Measurements from ENCODE around the gene ENAH.

- TF ChIP-seq CREB1 (CRISPR knock-in tag; IDR thresholded peaks at IDR 0.05; ENCODE audit: low read depth), result no peak
- no peak for TF ChIP-seq CTCF (conservative IDR thresholded peaks at IDR 0.05; ENCODE audit: low read depth in 2 of 2)
- TF ChIP-seq ZNF331 (CRISPR knock-in tag; IDR thresholded peaks at IDR 0.05; ENCODE audit: low read depth), result no peak
These were observed 54.1 kb downstream of the ENAH start for GRCh38 chr1:225598847-225599246.
